ENCODE data around the gene TMEM200A. TPM values are rescaled to one million over a fixed set of nuclear protein-coding genes. Genes with fewer than 3 reads are reported as not detected.

TMEM200A gene
- total and polyA plus RNA-seq, 10 of the 15 experiments (the other 5 are each of a cell fraction or from before 2014, with no cell fraction given) = 5.5 to 12.4 (median 9.6) TPM

GRCh38 chr6:130473886-130474285 is 108.1 kb downstream of the TMEM200A start:
- POLR2A ChIA-PET = no interaction called here
- ATAC-seq (no peak), DNase-seq (ENCODE audit: low read depth, low spot score) (no peak), FAIRE-seq (peak; percentile 23)
- RAD21 ChIA-PET (ENCODE audit: unreplicated experiment) = no interaction called here
- Histone ChIP-seq H3K79me2 (ENCODE audit: control insufficient read depth, insufficient read depth, low read length) (no peaks in the 10 kb centered on the region), H3K36me3 (ENCODE audit: control insufficient read depth in 2 of 2, insufficient read depth in 2 of 2, low read length in 1 of 2) (no peaks in the 10 kb centered on the region), H3K4me3 (no peak overlapping the region), H3K4me2 (ENCODE audit: control insufficient read depth, insufficient read depth) (no peak overlapping the region), H3K27ac (ENCODE audit: control insufficient read depth, insufficient read depth) (no peak overlapping the region), H3K4me1 (ENCODE audit: control insufficient read depth, insufficient read depth, low read length) (no peaks in the 10 kb centered on the region), H4K20me1 (ENCODE audit: control insufficient read depth, insufficient read depth) (no peaks in the 10 kb centered on the region), H3K9ac (ENCODE audit: control insufficient read depth, insufficient read depth, low read length) (no peak overlapping the region), H3K27me3 (replicated peaks in 1 of 2; ENCODE audit: control insufficient read depth in 2 of 2, insufficient read depth in 2 of 2, low read length in 1 of 2) (no peaks in the 10 kb centered on the region), H3K9me3 (replicated peaks; ENCODE audit: control insufficient read depth, insufficient read depth, low read length) (no peaks in the 10 kb centered on the region), H2AFZ (ENCODE audit: control insufficient read depth, low read depth, low read length) (no peak overlapping the region)
- SMC1A ChIA-PET (ENCODE audit: uncharacterized antibody, unreplicated experiment) = interaction anchor here (1.3 to 1.4 kb wide), 2 partner anchors 17 to 39 kb away, joined by 5 read pairs; no protein-coding TSS in a partner anchor
- 34% methylated on average over 5 of the region's 5 CpGs for WGBS (ENCODE audit: insufficient coverage, insufficient replicate concordance, low lambda C conversion rate, missing lambda C conversion rate)
- in situ Hi-C loops (cut with MboI) = no loop called here
- intact Hi-C loops (cut with micrococcal nuclease; ENCODE audit: unreplicated experiment) = no loop called here
- TF ChIP-seq MYB (IDR thresholded peaks at IDR 0.05; ENCODE audit: borderline replicate concordance, low read depth, low read length) (no peak), STAT1 (conservative IDR thresholded peaks at IDR 0.05) (no peak), IRF3 (IDR thresholded peaks at IDR 0.05) (no peak), RB1 (IDR thresholded peaks at IDR 0.05; ENCODE audit: borderline replicate concordance) (no peak), SMARCA5 (IDR thresholded peaks at IDR 0.05) (no peak), ZBED1 (IDR thresholded peaks at IDR 0.05; ENCODE audit: borderline replicate concordance) (no peak), MXI1 (IDR thresholded peaks at IDR 0.05; ENCODE audit: low read depth, low read length) (no peak)
- TF ChIP-seq, protein P1, sequence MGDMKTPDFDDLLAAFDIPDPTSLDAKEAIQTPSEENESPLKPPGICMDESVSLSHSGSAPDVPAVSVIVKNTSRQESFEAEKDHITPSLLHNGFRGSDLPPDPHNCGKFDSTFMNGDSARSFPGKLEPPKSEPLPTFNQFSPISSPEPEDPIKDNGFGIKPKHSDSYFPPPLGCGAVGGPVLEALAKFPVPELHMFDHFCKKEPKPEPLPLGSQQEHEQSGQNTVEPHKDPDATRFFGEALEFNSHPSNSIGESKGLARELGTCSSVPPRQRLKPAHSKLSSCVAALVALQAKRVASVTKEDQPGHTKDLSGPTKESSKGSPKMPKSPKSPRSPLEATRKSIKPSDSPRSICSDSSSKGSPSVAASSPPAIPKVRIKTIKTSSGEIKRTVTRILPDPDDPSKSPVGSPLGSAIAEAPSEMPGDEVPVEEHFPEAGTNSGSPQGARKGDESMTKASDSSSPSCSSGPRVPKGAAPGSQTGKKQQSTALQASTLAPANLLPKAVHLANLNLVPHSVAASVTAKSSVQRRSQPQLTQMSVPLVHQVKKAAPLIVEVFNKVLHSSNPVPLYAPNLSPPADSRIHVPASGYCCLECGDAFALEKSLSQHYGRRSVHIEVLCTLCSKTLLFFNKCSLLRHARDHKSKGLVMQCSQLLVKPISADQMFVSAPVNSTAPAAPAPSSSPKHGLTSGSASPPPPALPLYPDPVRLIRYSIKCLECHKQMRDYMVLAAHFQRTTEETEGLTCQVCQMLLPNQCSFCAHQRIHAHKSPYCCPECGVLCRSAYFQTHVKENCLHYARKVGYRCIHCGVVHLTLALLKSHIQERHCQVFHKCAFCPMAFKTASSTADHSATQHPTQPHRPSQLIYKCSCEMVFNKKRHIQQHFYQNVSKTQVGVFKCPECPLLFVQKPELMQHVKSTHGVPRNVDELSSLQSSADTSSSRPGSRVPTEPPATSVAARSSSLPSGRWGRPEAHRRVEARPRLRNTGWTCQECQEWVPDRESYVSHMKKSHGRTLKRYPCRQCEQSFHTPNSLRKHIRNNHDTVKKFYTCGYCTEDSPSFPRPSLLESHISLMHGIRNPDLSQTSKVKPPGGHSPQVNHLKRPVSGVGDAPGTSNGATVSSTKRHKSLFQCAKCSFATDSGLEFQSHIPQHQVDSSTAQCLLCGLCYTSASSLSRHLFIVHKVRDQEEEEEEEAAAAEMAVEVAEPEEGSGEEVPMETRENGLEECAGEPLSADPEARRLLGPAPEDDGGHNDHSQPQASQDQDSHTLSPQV (IDR thresholded peaks at IDR 0.05) = no peak
- CTCF ChIA-PET = interaction anchor here (0.8 to 2.0 kb wide), 3 partner anchors 23 to 224 kb away, joined by 3 to 6 read pairs (median 3); no protein-coding TSS in a partner anchor
- no TSS peak for BruUV-seq (replicated peaks)
